HCT116 (cell line): ENCODE measurements around the gene CDC42BPA.

Source experiments
- ATF3 ChIP-seq: IDR thresholded peaks from 2 replicates; pipeline ENCODE4 v1.6.1; 2012
- CTCF ChIP-seq, 3 experiments: fragments of 200-600 bp in 1 of 3; sonication (generic) in 1 of 3; IDR thresholded peaks in 2 of 3; conservative IDR thresholded peaks in 1 of 3; 2 replicates each; pipeline ENCODE4 v1.5.1; 2012 to 2017; ENCODE audit warnings: low read depth in 2 of 3, low read length in 2 of 3, antibody characterized with exemption in 1 of 3, borderline replicate concordance in 1 of 3, control low read depth in 1 of 3, mild to moderate bottlenecking in 1 of 3, mixed read lengths in 1 of 3, mixed run types in 1 of 3, moderate library complexity in 1 of 3; ENCODE audit not compliant: insufficient read depth in 1 of 3
- EZH2 ChIP-seq: fragments of 200-600 bp; sonication (generic); IDR thresholded peaks from 2 replicates; pipeline ENCODE4 v1.6.1; 2017; ENCODE audit warnings: antibody characterized with exemption, mixed run types
- EZH2phosphoT487 ChIP-seq: fragments of 200-600 bp; IDR thresholded peaks from 2 replicates; pipeline ENCODE4 v1.6.1; 2018; ENCODE audit warnings: antibody characterized with exemption, borderline replicate concordance
- POLR2A ChIP-seq: IDR thresholded peaks from 2 replicates; pipeline ENCODE4 v1.7.0; 2011; ENCODE audit warnings: borderline replicate concordance; ENCODE audit not compliant: insufficient read depth, insufficient read length; ENCODE audit errors: extremely low read depth
- POLR2AphosphoS5 ChIP-seq: IDR thresholded peaks from 2 replicates; pipeline ENCODE4 v1.6.1; 2011; ENCODE audit warnings: mild to moderate bottlenecking, low read depth, low read length, moderate library complexity
- RAD21 ChIP-seq: IDR thresholded peaks from 2 replicates; pipeline ENCODE4 v1.6.1; 2012; ENCODE audit warnings: low read depth, mild to moderate bottlenecking
- REST ChIP-seq: IDR thresholded peaks from 2 replicates; pipeline ENCODE4 v1.6.1; 2012; ENCODE audit warnings: low read depth
- SP1 ChIP-seq: IDR thresholded peaks from 2 replicates; pipeline ENCODE4 v1.6.1; 2012; ENCODE audit warnings: low read depth
- YY1 ChIP-seq: IDR thresholded peaks from 2 replicates; pipeline ENCODE4 v1.6.1; 2011; ENCODE audit warnings: low read length, low read depth, moderate library complexity, mild to moderate bottlenecking; ENCODE audit not compliant: insufficient replicate concordance; ENCODE audit errors: extremely low read depth
- ZNF274 ChIP-seq: fragments of 200-500 bp; sonication (Bioruptor generic); IDR thresholded peaks from 2 replicates; pipeline ENCODE4 v1.6.1; 2014; ENCODE audit warnings: mild to moderate bottlenecking, low read depth, low read length, inconsistent platforms

GRCh38 chr1:227166559-227166958 lies 151.7 kb downstream of the CDC42BPA start:
- TF ChIP-seq CTCF (IDR thresholded peaks at IDR 0.05 in 2 of 3, conservative IDR thresholded peaks at IDR 0.05 in 1 of 3; ENCODE audit: borderline replicate concordance in 1 of 3, insufficient read depth in 1 of 3, low read depth in 2 of 3, low read length in 2 of 3), result no peak
- no peak for TF ChIP-seq EZH2phosphoT487
- no peak for TF ChIP-seq POLR2AphosphoS5
- no peak for TF ChIP-seq ATF3
- TF ChIP-seq EZH2, result no peak
- no peak for TF ChIP-seq YY1
- no peak for TF ChIP-seq POLR2A
- TF ChIP-seq REST, result no peak
- no peak for TF ChIP-seq RAD21
- TF ChIP-seq ZNF274, result no peak
- no peak for TF ChIP-seq SP1
